CMK (cell line): ENCODE data around the gene NOL11.
A peak's percentile ranks its signal among the peaks of the same experiment; 100 is the strongest.
"Not testable (repeated sequence)": the region's sequence is repeated elsewhere in the genome, so short reads cannot be mapped to it uniquely, and the experiment has no call there.

ENCODE experiments used
- DNase-seq: peaks from one replicate; pipeline ENCODE4 v3.0.0-alpha.2; 2010; ENCODE audit warnings: low read depth

Gene NOL11

DNA sequence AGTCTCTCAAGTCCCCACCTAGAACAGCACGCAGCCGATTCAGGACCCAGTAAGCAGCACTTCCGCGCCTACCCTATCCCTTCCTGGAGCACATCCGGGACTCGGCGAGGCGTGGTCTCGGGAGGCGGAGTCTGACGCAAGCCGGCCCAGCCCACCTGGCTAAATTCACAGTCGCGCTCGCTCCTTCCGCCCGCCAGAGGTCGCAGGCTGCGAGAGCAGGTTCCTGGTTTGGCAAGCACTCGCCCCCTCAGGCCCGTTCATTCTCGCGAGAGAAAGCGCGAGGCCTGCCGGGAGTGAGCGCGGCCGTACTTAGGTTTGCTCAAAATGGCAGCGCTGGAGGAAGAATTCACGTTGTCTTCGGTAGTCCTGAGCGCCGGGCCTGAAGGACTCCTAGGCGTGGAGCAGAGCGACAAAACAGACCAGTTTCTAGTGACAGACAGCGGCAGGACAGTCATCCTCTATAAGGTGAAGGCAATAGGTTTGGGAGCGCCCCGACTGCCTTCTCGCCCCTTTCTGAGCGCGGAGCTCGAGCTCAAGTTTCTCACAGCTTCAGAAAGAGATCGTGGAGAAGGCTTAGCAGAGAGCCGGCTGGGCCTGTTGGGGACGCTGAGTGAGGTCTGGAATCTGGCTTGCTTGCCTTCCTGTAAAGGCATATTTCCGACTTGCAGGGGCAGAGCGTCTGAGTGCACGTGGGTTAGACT, at the start of gene NOL11:
NOL11 (plus strand) TSS at position 313 of the 701 bp plus-strand sequence; CDS start at position 325, 12 bp downstream.
- DNase-seq = peak; percentile 98

DNA sequence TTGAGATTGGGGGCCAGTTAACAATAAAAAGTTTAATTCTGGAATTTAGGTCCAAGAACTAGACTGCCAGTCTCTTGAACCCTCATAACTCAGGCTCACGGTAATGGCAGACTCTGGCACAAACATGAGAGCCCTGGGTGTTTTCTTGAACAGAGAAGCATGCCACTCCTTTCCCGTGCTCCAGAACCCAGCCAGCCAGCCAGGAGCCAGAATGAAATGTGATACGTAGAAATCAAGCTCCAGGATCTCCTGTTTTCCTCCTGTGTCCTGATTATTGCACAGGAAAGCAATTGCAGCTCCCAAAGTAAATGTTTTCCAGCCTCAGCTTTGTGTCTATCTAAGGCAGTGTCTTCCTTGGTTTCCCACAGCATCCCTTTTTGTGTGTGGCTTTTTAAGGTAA, 46.2 kb upstream of the NOL11 start:
- DNase-seq = no peak

DNA sequence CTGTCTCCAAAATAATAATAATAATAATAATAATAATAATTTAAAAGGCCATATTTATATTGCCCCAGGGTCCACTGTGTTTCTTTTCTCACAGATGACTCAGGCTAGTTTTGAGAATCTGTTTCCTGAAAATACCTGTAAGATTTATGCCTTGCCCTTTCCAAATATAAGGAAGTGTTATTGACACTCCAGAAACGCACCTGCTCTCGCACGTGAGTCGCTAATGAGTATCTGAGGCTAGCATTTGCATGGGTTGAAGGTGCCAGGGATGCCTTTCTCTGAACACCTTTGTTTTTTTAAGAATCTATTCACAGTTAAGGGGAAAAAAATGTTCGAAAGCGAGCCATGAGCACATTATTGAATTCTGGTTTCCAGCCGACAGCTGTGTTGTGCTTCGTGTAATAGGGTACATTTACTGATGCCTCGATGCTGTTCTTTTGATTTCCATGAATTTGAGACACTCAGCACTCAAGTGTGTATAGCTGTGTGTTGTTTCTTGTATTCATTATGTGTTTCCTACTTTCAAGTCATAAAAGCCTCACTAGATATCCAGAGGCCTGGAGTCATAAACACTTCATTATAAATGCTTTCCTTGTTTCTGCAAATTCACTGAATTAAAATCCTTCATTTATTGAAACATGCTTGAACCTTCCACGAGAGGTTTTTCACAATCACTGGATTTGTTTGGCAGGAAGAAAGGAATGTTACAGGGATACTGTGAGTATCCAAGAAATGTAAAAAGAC, 45.0 kb upstream of the NOL11 start:
- DNase-seq = no peak

DNA sequence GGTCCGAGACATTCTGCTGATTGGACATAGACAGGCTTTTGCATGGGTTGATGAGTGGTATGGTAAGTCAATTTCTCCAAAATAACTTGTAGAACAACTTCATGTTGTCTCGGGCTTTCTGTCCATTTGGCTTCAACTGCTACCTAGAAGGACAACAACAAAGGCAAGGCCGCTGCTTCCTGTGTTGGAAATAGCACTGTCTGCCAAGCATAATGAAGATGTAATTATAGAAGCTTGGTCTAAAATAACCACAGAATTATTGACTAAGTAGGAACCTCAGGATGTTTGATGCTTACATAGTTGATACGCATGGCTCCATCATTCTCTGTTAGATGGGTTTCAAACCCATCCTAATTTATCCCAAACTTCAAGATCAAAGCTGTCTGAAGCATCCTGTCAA, 42.3 kb upstream of the NOL11 start:
- no peak for DNase-seq

DNA sequence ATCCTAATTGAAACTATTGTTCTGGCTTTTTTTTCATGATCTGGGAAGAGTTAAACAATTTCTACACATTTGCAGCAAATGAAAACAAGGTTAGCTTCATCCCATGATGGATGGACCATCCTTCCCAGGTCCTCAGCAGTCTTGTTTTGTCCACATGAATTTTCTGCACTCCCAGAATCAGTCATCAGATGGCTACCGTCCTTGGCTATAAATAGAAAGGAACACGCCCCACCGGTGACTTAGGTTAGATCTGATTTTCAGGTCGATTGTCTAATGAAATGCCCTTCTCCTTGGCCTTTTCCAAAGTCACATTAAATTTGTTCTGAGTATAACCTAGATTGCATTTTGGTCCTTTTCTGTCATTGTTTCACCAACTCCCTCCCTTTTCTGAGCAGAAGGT, 41.4 kb upstream of the NOL11 start:
- no peak for DNase-seq

DNA sequence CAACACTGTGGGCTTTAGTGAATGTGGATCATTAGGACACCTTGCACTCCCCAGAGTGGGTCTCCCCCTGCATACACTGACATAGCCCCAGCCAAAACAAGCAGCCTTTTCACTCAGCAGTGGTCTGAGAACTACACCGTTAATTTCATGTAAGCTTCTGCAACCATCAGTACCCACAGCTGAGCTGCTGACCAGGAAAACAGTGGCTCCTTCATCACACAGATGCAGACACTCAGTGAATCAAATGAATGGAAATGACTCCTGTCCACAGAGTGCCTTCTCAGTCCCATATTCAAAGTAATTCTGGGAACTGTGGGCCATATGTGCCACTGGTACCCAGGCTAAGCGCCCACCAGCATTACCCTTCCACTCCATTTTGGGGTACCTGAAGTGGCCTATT, 39.3 kb upstream of the NOL11 start:
- DNase-seq = no peak

DNA sequence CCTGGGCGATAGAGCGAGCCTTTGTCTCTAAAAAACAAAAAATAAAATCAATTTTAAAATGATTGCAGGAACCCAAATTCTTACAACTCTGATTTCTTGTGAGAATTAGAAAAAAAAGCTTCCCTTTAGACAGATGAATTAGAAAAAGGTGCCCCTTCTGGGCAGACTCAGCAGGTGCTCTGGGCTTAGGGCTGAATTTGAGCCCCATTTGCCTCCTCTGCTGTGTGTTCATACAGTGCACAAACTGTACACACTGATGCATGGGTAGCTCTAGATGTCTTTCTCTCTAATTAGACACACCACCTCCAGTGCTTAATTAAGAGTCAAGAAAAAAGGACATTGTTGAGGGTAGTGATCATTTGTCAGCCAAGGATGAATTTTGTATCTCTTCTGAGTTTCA, 38.5 kb upstream of the NOL11 start:
- no peak for DNase-seq

DNA sequence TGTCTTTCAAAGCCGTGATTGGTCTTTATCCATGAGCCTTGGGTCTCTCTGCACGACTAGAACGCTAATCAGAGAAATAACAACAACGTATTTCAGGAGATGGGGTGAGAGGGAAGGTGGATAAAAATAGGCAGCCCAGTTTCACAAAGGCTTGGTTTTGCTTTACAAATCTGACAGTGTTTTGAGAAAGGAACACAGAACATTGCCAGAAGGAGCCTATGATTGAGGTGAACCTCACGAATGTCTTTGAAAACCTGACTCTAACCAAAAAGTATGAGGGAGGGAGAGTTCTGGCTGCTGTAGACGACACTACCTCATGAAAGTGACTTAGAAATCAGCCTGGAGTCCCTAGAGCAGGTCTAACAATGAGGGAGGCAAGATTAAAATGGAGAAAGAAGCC, 38.0 kb upstream of the NOL11 start:
- no peak for DNase-seq

DNA sequence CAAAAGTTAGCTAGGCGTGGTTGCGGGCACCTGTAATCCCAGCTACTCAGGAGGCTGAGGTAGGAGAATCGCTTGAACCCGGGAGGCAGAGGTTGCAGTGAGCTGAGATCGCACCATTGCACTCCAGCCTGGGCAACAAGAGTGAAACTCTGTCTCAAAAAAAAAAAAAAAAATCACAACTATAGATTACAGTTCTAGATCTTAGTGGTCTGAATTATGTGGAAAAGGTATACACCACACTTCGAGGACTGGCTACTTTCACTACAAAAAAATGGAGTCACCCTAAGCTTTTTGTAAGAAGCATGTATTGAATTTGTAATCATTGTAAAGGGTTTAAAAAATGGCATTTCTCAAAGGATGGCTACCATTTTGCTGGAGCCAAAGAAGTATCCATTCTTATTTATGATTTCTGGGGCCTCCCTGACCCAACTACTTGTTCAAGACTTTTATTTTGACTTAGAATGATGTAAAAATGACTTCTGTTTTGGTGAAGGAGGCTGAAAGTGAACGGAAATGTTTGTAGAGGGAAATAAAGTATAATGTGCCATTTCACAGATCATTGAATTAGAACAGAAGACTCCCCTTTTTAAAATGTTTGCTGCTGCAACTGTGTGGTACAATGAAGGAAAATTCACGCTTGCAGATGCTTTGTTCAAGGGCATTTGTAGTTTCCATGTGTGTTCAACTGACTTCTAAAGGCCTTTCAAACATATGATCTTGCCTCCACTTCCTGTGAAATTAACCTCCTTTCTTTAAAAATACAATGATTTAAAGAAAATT, 37.1 kb upstream of the NOL11 start:
- DNase-seq = no peak

DNA sequence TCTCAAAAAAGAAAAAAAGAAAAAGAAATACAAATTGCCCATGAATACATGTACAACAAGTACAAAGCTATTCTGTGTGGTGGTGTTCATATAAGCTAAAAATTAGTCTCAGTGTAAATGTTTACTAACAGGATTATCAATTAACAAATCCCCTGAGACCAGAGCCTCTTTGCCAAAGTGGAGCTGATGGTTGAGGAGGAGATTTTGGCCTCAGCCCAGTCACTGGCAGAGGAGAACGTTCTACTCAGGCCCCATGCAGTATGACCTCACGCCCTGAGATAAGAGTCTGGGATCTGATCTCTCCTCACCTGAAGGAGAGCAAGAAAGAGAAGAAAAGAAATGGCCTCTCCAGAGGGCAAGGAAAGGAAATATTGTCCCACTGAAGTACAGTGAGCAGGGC, 35.5 kb upstream of the NOL11 start:
- DNase-seq = no peak

DNA sequence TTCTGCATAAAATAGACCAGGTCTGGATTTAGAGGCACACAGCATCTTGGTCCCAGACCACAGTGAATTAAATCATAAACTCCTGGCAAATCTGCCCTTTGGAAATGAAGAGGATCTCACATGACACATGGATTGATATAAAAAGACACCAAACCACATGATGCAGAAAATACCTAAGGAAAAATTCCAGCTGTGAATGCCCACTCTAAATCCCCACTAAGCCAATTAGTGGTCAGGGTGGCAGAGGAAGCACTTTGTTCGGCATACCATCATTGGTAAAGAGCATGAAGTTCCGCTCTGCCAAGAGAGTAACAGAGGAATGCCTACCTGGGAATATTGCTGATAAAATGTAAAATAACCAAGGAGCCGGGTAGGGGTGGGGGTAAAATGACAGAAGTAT, 32.4 kb upstream of the NOL11 start:
- DNase-seq = no peak

DNA sequence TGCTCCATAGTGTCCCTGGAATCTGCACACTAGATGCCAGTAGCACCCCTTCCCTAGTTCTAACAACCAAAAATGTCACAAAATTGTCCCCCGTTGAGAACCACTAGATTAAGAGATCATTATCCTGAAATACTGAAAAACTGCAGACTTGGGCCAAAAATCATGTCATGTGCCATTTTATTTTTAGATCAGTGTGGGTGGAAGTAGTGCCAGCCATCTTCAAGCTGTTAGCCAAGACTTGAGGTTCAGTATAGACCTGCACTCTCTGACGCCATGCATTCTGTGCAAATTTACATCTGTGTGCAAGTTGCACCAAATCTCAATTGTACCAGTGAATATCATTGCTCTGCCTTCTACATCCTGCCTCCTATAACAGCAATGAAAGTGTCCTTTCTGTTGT, 31.5 kb upstream of the NOL11 start:
- DNase-seq = no peak

DNA sequence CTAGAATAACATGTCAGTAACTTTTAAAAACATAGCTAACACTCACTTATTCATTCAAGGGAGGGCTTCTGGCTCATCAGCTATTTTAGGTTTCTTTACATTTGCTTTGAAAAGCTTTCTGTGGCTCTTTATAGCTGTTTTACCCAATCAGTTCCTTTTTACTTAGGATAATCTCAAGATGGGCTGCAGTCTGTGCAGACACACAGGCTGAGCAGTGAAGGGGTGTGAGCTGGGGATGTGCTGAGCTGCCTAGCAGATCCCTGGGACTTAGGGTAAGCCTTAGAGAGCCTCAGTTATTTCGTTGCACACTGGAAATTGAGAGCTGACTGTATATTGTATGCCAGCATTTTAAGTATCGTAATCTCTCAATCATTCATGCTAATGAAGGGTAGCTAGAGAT, 30.2 kb upstream of the NOL11 start:
- no peak for DNase-seq

DNA sequence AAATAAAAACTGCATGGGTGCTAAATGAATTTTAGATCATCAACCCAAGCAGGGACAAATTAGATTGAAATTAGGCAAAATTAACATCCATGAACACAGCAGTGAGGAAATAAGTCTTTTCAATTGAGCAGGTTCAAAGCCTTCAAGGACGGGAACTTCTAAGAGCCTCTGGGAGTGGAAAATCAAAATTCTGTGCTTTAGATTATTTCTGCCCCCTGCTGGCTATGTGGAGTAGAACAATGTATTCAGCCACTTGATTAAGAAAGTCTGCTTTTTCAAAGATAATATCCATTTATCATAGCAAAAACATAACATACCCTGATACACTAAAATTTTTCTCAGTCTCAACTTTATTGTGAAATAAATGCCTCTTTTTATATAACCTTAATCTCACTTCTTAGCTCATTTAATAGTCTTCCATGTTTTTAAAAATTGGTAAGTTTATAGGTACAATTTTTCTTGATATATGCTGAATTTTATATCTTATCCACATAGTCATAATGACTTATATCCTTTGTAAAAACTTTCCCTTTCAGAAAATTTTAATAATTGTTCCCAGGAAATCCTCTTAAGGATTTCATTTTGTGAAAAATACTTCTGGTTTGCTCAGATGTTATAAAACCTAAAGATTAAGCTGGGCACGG, 28.1 kb upstream of the NOL11 start:
- no peak for DNase-seq

DNA sequence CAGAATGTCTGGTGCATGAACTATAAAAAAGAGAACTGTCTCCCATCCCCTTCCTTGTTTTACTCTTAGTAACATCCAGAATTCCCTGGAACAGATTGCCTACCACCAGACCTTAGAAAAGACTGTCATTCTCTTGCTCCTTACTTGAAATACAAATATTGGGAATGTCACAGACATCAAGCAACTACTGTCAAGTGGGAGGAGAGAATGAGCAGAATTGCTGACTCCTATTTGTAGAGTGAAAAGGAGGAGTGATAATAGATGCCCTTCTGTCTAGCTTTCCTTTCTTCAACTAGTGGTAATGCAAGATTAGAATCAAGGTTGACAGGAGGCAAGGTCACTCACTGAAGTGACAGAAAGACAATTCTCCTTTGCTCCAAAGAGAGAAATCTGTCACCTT, 23.9 kb upstream of the NOL11 start:
- no peak for DNase-seq

DNA sequence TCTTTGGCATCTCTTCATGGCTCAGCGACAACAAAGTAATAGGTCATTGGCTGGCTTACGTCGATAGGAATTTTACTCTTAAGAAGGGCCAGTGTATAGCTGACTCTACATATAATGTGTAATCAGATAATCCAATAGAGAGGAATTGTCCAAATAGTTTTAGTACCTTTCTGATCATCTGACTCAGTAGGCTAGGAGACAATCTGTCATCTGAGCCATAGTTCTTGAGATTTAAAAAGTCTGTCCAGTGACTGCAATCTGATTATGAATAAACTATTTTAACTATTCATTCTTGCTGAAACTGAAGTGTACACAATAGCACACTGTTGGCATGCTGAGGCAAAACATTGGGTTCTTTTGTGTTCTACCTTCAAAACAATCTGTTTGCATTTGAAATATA, 21.4 kb upstream of the NOL11 start:
- DNase-seq = no peak

DNA sequence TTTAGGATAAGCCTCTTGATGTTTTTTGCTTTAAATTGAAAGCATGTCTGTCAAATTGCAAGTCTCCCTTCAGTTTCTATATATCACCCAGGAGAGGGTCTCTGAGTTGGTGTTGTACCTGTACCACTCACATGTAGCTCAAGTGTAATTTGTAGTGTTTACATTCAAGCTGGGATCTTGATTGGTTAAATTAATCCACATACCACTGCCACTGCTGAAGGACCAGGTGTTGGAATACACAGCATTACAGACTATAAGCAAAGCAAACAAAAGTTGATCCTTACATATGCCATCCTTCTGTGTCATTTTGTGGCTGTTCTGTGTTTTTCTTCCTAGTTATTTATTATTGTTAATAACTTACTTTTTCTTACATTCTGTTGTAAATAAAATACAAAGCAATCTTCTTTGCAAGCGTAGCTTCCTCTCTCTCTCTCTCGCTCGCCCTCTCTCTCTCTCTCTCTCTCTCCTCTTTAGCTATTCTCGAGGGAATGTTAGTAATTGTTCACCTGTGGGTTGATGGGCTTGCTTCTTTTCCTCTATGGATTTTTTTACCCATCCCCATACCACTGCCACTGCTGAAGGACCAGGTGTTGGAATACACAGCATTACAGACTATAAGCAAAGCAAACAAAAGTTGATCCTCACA, 20.8 kb upstream of the NOL11 start:
- DNase-seq = no peak

DNA sequence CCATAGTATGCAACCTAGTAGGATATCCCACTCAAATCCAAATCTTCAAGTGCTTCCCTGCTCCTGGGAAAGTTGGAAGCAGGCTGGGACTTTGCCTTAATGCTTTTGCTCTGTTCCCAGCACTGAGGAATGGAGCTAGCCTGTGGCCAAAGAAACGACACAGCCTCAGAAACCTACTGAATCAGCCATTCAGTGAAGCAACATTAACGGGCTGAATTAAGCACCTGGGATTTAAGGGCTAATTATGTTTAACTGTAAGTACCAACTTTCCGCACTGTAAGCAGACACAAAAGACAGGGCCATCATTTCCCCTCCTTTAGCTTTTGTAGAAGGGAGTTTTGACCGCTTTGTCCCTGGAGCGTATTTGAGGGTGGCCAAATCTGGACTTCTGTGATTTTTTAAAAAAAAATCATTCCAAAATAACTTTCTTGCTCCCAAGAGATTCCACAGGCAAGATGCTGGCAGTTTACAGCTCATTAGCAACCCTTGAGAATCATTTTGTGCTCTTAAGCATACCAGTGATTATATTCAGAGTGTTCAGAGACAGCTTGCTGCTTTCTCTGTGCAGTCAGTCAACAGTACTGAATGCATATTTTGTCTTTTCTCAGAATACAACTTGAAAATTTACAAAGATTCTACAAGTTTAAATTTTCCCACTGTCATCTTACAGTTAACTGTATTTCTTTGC, 17.6 kb upstream of the NOL11 start:
- no peak for DNase-seq

DNA sequence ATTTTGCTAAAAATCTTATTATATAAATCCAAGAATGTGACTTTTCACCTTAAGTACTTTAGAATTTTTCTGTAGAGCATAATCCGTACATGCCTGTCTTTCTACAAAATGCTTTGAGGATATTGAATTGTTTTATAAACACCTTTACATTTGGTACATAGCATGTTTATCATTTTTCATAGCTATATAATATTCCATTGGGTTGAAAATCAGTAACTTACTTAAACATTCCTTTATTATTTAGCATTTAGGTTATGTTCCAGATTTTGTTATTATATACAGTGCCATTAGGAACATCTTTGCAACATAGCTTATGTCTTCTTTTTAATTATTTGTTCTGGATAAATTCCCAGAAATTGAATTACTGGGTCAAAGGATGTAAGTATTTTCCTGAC, 17.0 kb upstream of the NOL11 start:
- no peak for DNase-seq

DNA sequence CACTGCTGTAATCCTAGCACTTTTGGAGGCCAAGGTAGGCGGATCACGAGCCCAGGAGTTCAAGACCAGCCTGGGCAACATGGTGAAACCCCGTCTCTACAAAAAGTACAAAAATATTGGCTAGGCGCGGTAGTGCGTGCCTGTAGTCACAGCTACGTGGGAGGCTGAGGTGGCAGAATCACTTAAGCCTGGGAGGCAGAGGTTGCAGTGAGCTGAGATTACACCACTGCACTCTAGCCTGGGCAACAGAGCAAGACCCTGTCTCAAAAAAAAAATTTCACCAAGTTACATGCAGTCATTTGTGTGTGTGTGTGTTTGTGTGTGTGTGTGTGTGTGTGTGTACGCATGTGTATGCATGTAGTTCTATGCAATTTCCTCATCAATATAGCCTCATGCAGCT, 14.9 kb upstream of the NOL11 start:
- DNase-seq = not testable (repeated sequence)

DNA sequence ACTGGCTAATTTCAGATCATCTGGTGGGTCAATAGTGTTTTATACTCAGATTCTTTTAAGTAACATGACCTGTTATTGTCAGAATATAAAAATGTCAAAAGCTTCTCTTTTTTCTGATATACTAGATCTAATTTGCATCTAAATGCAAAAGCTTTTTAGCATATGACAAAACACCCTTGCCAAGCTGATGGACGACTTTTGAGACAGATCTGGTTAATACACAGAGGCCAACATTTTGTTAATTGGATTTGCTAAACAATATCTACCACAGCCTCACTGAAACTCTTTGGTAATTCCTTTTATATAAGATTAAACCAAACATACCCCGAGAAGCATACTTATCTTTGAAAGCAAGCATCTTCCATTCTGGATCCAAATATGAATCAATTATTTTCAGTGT, 10.3 kb upstream of the NOL11 start:
- DNase-seq = no peak

DNA sequence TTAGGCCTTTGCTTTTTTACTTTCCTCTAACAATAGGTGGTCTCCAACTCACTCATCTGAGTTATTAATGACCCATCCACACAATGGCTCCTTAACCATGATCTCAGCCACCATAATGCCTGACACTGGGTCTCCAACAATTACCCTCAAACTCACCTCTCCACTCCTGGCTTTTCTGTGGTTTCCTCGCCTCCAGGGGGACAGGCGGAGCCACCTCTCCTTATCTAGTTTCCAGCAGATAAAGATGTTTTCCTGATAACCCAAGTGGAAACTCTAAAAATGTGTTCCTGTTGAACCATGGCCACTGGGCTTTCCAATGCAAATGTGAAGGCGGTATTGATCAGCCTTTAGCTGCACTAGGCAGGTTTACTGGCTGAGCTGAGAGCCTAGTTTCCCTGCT, 9.4 kb upstream of the NOL11 start:
- DNase-seq = no peak
